Liver (tissue), 9 donors: ENCODE measurements around the gene UBR4. TPM values are rescaled to one million over a fixed set of nuclear protein-coding genes. Genes with fewer than 3 reads are reported as not detected.

Experiments
- DNase-seq: peaks from one replicate; pipeline ENCODE4 v3.0.0-alpha.2; 2017; ENCODE audit warnings: low spot score
- H3K27ac ChIP-seq, 2 donors: one replicate each; pipeline ENCODE4 v1.7.0; 2013; ENCODE audit warnings: inconsistent platforms in 2 of 2, low read length in 2 of 2, control low read depth in 1 of 2, low read depth in 1 of 2, mild to moderate bottlenecking in 1 of 2
- H3K27me3 ChIP-seq, 4 donors: one replicate each; pipeline versions ENCODE4 v1.6.1 to v1.7.0; 2013; ENCODE audit warnings: low read length in 3 of 4, inconsistent platforms in 1 of 4, mild to moderate bottlenecking in 1 of 4, moderate library complexity in 1 of 4; ENCODE audit not compliant: control insufficient read depth in 4 of 4, insufficient read depth in 4 of 4
- H3K36me3 ChIP-seq, 4 donors: one replicate each; pipeline versions ENCODE4 v1.6.1 to v1.7.0; 2013; ENCODE audit warnings: low read length in 3 of 4, mild to moderate bottlenecking in 3 of 4, low read depth in 1 of 4, moderate library complexity in 1 of 4; ENCODE audit not compliant: control insufficient read depth in 4 of 4, insufficient read depth in 3 of 4
- H3K4me1 ChIP-seq, 4 donors: one replicate each; pipeline versions ENCODE4 v1.6.1 to v1.7.0; 2013; ENCODE audit warnings: low read length in 3 of 4, mild to moderate bottlenecking in 3 of 4, moderate library complexity in 1 of 4; ENCODE audit not compliant: control insufficient read depth in 4 of 4, insufficient read depth in 4 of 4
- H3K4me3 ChIP-seq, 3 donors: one replicate each; pipeline versions ENCODE4 v1.6.1 to v1.7.0; 2013; ENCODE audit warnings: low read length in 3 of 3, control low read depth in 1 of 3, low read depth in 1 of 3, mild to moderate bottlenecking in 1 of 3
- H3K9ac ChIP-seq, 2 donors: one replicate each; pipeline ENCODE4 v1.7.0; 2013; ENCODE audit warnings: low read length in 2 of 2, mild to moderate bottlenecking in 2 of 2, moderate library complexity in 2 of 2, control low read depth in 1 of 2, low read depth in 1 of 2
- H3K9me3 ChIP-seq, 4 donors: one replicate each; pipeline versions ENCODE4 v1.6.1 to v1.7.0; 2013; ENCODE audit warnings: low read length in 3 of 4; ENCODE audit not compliant: control insufficient read depth in 4 of 4
- EGR1 ChIP-seq, 2 donors: IDR thresholded peaks; 2 replicates each; pipeline ENCODE4 v1.6.1; 2016 to 2018; ENCODE audit warnings: antibody characterized with exemption in 2 of 2, low read depth in 2 of 2
- FOXA1 ChIP-seq: IDR thresholded peaks from 2 replicates; pipeline ENCODE4 v1.6.1; 2016; ENCODE audit warnings: antibody characterized with exemption
- FOXA2 ChIP-seq: IDR thresholded peaks from 2 replicates; pipeline ENCODE4 v1.6.1; 2016; ENCODE audit warnings: antibody characterized with exemption
- GABPA ChIP-seq, 2 donors: IDR thresholded peaks in 1 of 2; conservative IDR thresholded peaks in 1 of 2; 2 replicates each; pipeline ENCODE4 v1.6.1; 2016; ENCODE audit warnings: antibody characterized with exemption in 2 of 2, mild to moderate bottlenecking in 1 of 2, moderate library complexity in 1 of 2
- HNF4A ChIP-seq, 2 donors: conservative IDR thresholded peaks; 2 replicates each; pipeline ENCODE4 v1.6.1; 2016; ENCODE audit warnings: antibody characterized with exemption in 2 of 2, mild to moderate bottlenecking in 2 of 2
- HNF4G ChIP-seq: IDR thresholded peaks from 2 replicates; pipeline ENCODE4 v1.6.1; 2016; ENCODE audit warnings: antibody characterized with exemption
- JUND ChIP-seq, 2 donors: IDR thresholded peaks; 2 replicates each; pipeline ENCODE4 v1.6.1; 2016; ENCODE audit warnings: antibody characterized with exemption in 2 of 2
- NR2F2 ChIP-seq: IDR thresholded peaks from 2 replicates; pipeline ENCODE4 v1.6.1; 2016; ENCODE audit warnings: antibody characterized with exemption
- RAD21 ChIP-seq, 2 donors: IDR thresholded peaks; 2 replicates each; pipeline ENCODE4 v1.6.1; 2016; ENCODE audit warnings: antibody characterized with exemption in 2 of 2, mild to moderate bottlenecking in 2 of 2
- RXRA ChIP-seq, 2 donors: IDR thresholded peaks; 2 replicates each; pipeline ENCODE4 v1.6.1; 2017 to 2018; ENCODE audit warnings: antibody characterized with exemption in 2 of 2, mild to moderate bottlenecking in 1 of 2
- SP1 ChIP-seq: IDR thresholded peaks from 2 replicates; pipeline ENCODE4 v1.6.1; 2018; ENCODE audit warnings: antibody characterized with exemption, mild to moderate bottlenecking
- YY1 ChIP-seq: IDR thresholded peaks from 2 replicates; pipeline ENCODE4 v1.6.1; 2016; ENCODE audit warnings: antibody characterized with exemption, mild to moderate bottlenecking
- WGBS: extraction: QIAGEN DNeasy Blood & Tissue Kit; methylation state at CpG from one replicate; pipeline ENCODE4 v1.1.7; 2013; 5-methylcytosine and 5-hydroxymethylcytosine counted together
- polyA plus RNA-seq, 2 donors: library from polyadenylated mRNA; stranded (reverse) in 1 of 2; unstranded in 1 of 2; fragments of 200-250 nt in 1 of 2; fragments of >200 nt in 1 of 2; fragmentation: Nextera tagmentation in 1 of 2; extraction: Ambion mirVana in 1 of 2; gene quantifications; one replicate each; pipeline versions ENCODE4 v1.2.1 to v1.2.3, GENCODE V29; 2013 to 2015
- total RNA-seq, 2 donors: library from RNA; depleted of rRNA; stranded (reverse); fragments of >200 nt; gene quantifications; one replicate each; pipeline ENCODE4 v1.2.3, GENCODE V29; 2014
- TF ChIP-seq, protein P1 (sequence below): IDR thresholded peaks from 2 replicates; pipeline ENCODE4 v1.6.1; 2016; ENCODE audit warnings: antibody characterized with exemption, mild to moderate bottlenecking
- TF ChIP-seq, protein P2 (sequence below): IDR thresholded peaks from 2 replicates; pipeline ENCODE4 v1.6.1; 2016; ENCODE audit warnings: antibody characterized with exemption
- TF ChIP-seq, protein P3 (sequence below): IDR thresholded peaks from 2 replicates; pipeline ENCODE4 v1.6.1; 2016; ENCODE audit warnings: antibody characterized with exemption
- TF ChIP-seq, protein P4 (sequence below): IDR thresholded peaks from 2 replicates; pipeline ENCODE4 v1.6.1; 2016; ENCODE audit warnings: antibody characterized with exemption
- donor health status: healthy.
- donor health status: healthy.
- donor health status: healthy.
- donor health status: healthy.
- donor health status: healthy.

UBR4 gene
- total and polyA plus RNA-seq, 4 donors, result 45.4 to 156 (median 86.9) TPM

DNA sequence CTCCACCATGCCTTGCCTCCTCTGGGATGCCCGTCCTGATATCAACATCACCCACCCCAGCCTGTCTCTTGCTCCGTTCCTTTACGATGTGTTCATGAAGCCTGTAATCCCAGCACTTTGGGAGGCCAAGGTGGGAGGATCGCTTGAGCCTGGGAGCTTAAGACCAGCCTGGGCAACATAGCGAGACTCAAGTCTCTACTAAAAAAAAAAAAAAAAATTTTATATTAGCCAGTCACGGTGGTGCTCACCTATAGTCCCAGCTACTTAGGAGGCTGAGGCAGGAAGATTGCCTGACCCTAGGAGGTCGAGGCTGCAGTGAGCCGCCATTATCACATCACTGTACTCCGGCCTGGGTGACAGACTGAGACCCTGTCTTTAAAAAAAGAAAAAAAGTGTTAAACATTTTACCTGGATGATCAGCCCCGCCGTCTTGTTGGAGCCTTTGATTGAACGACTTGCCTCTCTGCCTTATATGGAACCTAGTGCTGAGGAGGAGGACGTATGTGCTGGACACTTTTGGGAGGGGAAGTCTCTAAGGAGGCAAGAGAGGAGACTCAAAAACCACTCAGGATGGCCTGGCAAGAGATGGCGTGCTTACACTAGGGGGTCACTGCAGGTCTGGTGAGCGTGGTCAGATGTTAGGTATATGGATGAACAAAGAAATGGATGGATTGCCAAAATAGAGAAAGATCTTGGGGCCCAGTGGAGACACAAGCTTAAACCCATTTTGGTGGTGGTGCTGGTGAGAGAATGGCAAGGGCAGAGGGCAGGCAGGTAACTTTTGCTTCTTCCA is 173.1 kb downstream of the UBR4 start:
- Histone ChIP-seq H3K9me3 (no peaks in the 10 kb centered on the region), H3K9ac (no peak overlapping the region), H3K27me3 (no peaks in the 10 kb centered on the region), H3K4me3 (no peak overlapping the region), H3K36me3 (no peaks in the 10 kb centered on the region), H3K4me1 (peaks cover 11 to 33% (median 22%) of the 10 kb centered on the region in 4 donors), H3K27ac (no peak overlapping the region)
- WGBS, result 95% methylated on average over 15 of the region's 15 CpGs
- TF ChIP-seq RXRA (IDR thresholded peaks at IDR 0.05) (no peak), FOXA2 (no peak)
- TF ChIP-seq, protein P1, sequence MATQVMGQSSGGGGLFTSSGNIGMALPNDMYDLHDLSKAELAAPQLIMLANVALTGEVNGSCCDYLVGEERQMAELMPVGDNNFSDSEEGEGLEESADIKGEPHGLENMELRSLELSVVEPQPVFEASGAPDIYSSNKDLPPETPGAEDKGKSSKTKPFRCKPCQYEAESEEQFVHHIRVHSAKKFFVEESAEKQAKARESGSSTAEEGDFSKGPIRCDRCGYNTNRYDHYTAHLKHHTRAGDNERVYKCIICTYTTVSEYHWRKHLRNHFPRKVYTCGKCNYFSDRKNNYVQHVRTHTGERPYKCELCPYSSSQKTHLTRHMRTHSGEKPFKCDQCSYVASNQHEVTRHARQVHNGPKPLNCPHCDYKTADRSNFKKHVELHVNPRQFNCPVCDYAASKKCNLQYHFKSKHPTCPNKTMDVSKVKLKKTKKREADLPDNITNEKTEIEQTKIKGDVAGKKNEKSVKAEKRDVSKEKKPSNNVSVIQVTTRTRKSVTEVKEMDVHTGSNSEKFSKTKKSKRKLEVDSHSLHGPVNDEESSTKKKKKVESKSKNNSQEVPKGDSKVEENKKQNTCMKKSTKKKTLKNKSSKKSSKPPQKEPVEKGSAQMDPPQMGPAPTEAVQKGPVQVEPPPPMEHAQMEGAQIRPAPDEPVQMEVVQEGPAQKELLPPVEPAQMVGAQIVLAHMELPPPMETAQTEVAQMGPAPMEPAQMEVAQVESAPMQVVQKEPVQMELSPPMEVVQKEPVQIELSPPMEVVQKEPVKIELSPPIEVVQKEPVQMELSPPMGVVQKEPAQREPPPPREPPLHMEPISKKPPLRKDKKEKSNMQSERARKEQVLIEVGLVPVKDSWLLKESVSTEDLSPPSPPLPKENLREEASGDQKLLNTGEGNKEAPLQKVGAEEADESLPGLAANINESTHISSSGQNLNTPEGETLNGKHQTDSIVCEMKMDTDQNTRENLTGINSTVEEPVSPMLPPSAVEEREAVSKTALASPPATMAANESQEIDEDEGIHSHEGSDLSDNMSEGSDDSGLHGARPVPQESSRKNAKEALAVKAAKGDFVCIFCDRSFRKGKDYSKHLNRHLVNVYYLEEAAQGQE, result no peak
- TF ChIP-seq, protein P2, sequence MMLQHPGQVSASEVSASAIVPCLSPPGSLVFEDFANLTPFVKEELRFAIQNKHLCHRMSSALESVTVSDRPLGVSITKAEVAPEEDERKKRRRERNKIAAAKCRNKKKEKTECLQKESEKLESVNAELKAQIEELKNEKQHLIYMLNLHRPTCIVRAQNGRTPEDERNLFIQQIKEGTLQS, result no peak
- DNase-seq, result no peak

DNA sequence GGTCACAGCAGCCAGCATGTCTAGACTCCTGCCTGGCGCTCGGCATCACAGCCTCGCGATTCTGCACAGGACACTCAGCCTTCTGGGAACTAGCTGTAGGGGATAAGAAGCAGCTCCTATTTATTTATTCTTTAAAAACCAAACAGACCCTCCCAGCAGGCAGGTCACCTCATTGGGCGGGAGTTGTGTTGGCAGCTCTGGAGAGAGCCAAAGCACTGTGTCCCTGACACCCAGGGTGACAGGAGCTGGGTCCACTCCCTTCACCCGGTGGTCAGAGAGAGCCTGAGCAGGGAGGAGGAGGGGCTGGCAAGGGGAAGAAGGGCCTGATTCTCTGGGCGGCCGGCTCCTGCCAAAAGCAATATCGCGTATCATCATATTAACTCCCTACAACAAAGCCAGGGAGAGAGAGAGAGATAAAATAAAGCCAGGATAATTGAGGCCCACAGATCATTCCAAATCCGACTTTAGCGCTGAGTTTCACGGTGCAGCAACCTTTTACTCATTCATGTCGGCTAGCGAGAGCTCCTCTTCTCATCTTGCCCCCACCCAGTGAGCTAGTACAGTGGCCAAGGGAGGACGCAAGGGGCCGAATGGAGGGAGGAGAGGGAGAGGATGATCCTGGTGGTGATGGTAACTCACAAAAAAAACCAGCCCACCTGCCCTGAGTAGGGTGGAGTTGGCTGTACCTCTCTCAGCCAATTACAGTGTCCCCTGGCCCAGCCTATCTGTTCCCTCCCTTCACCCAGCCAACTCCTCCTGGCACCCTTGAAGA is 173.8 kb downstream of the UBR4 start:
- WGBS, result 38% methylated on average over 17 of the region's 17 CpGs
- Histone ChIP-seq H3K4me1 (peaks cover 11 to 33% (median 22%) of the 10 kb centered on the region in 4 donors), H3K27ac (peak overlapping the region; percentile 2 to 63), H3K36me3 (no peaks in the 10 kb centered on the region), H3K9ac (no peak overlapping the region), H3K27me3 (no peaks in the 10 kb centered on the region), H3K4me3 (no peak overlapping the region), H3K9me3 (no peaks in the 10 kb centered on the region)
- TF ChIP-seq, protein P1, result peak; percentile 57
- TF ChIP-seq EGR1 (IDR thresholded peaks at IDR 0.05; ENCODE audit: low read depth in 2 of 2) (no peak), FOXA1 (no peak), YY1 (peak; percentile 47), HNF4A (conservative IDR thresholded peaks at IDR 0.05) (peak; percentile 41 to 79), NR2F2 (no peak), FOXA2 (no peak), RAD21 (IDR thresholded peaks at IDR 0.05) (peak; percentile 3 to 27), SP1 (peak; percentile 38), RXRA (IDR thresholded peaks at IDR 0.05) (peak; percentile 21 to 81), GABPA (IDR thresholded peaks at IDR 0.05 in 1 of 2, conservative IDR thresholded peaks at IDR 0.05 in 1 of 2) (no peak), HNF4G (no peak), JUND (IDR thresholded peaks at IDR 0.05) (peak in 1 of 2 donors; percentile 45)
- TF ChIP-seq, protein P3, sequence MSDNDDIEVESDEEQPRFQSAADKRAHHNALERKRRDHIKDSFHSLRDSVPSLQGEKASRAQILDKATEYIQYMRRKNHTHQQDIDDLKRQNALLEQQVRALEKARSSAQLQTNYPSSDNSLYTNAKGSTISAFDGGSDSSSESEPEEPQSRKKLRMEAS, result peak; percentile 24
- TF ChIP-seq, protein P4, sequence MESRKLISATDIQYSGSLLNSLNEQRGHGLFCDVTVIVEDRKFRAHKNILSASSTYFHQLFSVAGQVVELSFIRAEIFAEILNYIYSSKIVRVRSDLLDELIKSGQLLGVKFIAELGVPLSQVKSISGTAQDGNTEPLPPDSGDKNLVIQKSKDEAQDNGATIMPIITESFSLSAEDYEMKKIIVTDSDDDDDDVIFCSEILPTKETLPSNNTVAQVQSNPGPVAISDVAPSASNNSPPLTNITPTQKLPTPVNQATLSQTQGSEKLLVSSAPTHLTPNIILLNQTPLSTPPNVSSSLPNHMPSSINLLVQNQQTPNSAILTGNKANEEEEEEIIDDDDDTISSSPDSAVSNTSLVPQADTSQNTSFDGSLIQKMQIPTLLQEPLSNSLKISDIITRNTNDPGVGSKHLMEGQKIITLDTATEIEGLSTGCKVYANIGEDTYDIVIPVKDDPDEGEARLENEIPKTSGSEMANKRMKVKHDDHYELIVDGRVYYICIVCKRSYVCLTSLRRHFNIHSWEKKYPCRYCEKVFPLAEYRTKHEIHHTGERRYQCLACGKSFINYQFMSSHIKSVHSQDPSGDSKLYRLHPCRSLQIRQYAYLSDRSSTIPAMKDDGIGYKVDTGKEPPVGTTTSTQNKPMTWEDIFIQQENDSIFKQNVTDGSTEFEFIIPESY, result no peak
- no peak for DNase-seq
